Neural progenitor cell (in vitro differentiated cells): ENCODE measurements around the gene PRRT1B. TPM values are rescaled to one million over a fixed set of nuclear protein-coding genes. Genes with fewer than 3 reads are reported as not detected.
A peak's percentile ranks its signal among the peaks of the same experiment; 100 is the strongest.

Experiments used
- DNase-seq: peaks from one replicate; pipeline ENCODE4 v3.0.0-alpha.2; 2016; ENCODE audit warnings: low spot score
- H2AFZ ChIP-seq: fragments of 200-600 bp; sonication (generic); replicated peaks from 2 replicates; pipeline ENCODE4 v1.6.1; 2016; ENCODE audit warnings: antibody characterized with exemption
- H3F3A ChIP-seq: fragments of 200-600 bp; sonication (generic); 2 replicates; pipeline ENCODE4 v1.6.1; 2016; ENCODE audit warnings: antibody characterized with exemption, low read depth
- H3K27ac ChIP-seq: fragments of 200-600 bp; sonication (generic); 2 replicates; pipeline ENCODE4 v1.5.1; 2016; ENCODE audit warnings: mild to moderate bottlenecking
- H3K27me3 ChIP-seq: fragments of 200-600 bp; sonication (generic); 2 replicates; pipeline ENCODE4 v1.6.1; 2016; ENCODE audit warnings: mild to moderate bottlenecking, moderate library complexity
- H3K36me3 ChIP-seq: fragments of 200-600 bp; sonication (generic); 2 replicates; pipeline ENCODE4 v1.5.1; 2016
- H3K4me1 ChIP-seq: fragments of 200-600 bp; sonication (generic); 2 replicates; pipeline ENCODE4 v1.6.1; 2016; ENCODE audit warnings: mixed run types
- H3K4me2 ChIP-seq: fragments of 200-600 bp; sonication (generic); 2 replicates; pipeline ENCODE4 v1.6.1; 2016
- H3K4me3 ChIP-seq: fragments of 200-600 bp; sonication (generic); 2 replicates; pipeline ENCODE4 v1.5.1; 2016
- H3K79me2 ChIP-seq: fragments of 200-600 bp; sonication (generic); 2 replicates; pipeline ENCODE4 v1.6.1; 2016; ENCODE audit warnings: low read depth
- H3K9ac ChIP-seq: fragments of 200-600 bp; sonication (generic); 2 replicates; pipeline ENCODE4 v1.6.1; 2016
- H3K9me3 ChIP-seq: fragments of 200-600 bp; sonication (generic); 2 replicates; pipeline ENCODE4 v1.5.1; 2016; ENCODE audit warnings: low read depth
- H4K20me1 ChIP-seq: fragments of 200-600 bp; sonication (generic); 2 replicates; pipeline ENCODE4 v1.6.1; 2016; ENCODE audit warnings: low read depth
- H3K27ac Mint-ChIP-seq: 3 replicates; pipeline ENCODE4 v1.8.0; 2021; ENCODE audit warnings: mixed read lengths
- H3K27me3 Mint-ChIP-seq: 2 replicates; pipeline ENCODE4 v1.8.0; 2022; ENCODE audit warnings: low read depth, mild to moderate bottlenecking, inconsistent platforms, moderate library complexity, mixed read lengths; ENCODE audit not compliant: insufficient read depth
- H3K36me3 Mint-ChIP-seq: 3 replicates; pipeline ENCODE4 v1.8.0; 2021; ENCODE audit warnings: mixed read lengths
- H3K4me1 Mint-ChIP-seq: 3 replicates; pipeline ENCODE4 v1.8.0; 2021; ENCODE audit warnings: mixed read lengths
- H3K4me3 Mint-ChIP-seq: 3 replicates; pipeline ENCODE4 v1.8.0; 2021; ENCODE audit warnings: mild to moderate bottlenecking, moderate library complexity, mixed read lengths
- H3K9me3 Mint-ChIP-seq: 3 replicates; pipeline ENCODE4 v1.8.0; 2020; ENCODE audit warnings: mixed read lengths
- EZH2 ChIP-seq: fragments of 200-600 bp; sonication (generic); IDR thresholded peaks from 2 replicates; pipeline ENCODE4 v1.6.1; 2017; ENCODE audit warnings: antibody characterized with exemption, mild to moderate bottlenecking, moderate library complexity
- EZH2phosphoT487 ChIP-seq: fragments of 200-600 bp; sonication (generic); IDR thresholded peaks from 2 replicates; pipeline ENCODE4 v1.6.1; 2017; ENCODE audit warnings: antibody characterized with exemption
- total RNA-seq: library from RNA; depleted of rRNA; stranded (reverse); fragments of >200 nt; gene quantifications from 2 replicates; pipeline ENCODE4 v1.2.3, GENCODE V29; 2015; ENCODE audit warnings: low replicate concordance
- TF ChIP-seq, protein P1 (sequence below): fragments of 200-600 bp; sonication (generic); IDR thresholded peaks from 2 replicates; pipeline ENCODE4 v1.5.1; 2017; ENCODE audit warnings: antibody characterized with exemption, mild to moderate bottlenecking

PRRT1B gene
- total RNA-seq, 1 donor from 2014 or later, result not detected

DNA sequence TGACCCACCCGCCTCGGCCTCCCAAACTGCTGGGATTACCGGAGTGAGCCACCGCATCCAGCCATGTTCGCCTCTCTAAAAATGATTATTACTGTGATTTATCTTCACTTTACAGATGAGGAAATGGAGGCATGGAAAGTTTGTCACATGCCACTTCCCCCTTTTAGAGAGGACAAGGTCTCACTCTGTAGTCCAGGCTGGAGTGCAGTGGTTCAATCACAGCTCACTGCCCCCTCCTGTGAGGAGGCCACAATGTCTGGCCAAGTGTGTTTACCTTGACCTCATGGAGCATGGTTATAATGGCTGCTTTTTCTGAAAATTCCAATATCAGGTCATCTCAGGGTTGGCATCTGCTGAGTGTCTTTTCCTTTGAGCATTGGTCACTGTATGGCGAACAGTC is 6.7 kb downstream of the PRRT1B start:
- no peak overlapping the region for H3K4me2 ChIP-seq
- no peaks in the 10 kb centered on the region for H4K20me1 ChIP-seq
- Mint-ChIP-seq H3K4me1 (no peaks in the 10 kb centered on the region), H3K27me3 (peaks cover 37% of the 10 kb centered on the region), H3K4me3 (no peak overlapping the region), H3K27ac (no peak overlapping the region), H3K36me3 (no peaks in the 10 kb centered on the region), H3K9me3 (peaks cover 29% of the 10 kb centered on the region)
- H3K4me1 ChIP-seq, result no peaks in the 10 kb centered on the region
- no peak for DNase-seq
- TF ChIP-seq, protein P1, sequence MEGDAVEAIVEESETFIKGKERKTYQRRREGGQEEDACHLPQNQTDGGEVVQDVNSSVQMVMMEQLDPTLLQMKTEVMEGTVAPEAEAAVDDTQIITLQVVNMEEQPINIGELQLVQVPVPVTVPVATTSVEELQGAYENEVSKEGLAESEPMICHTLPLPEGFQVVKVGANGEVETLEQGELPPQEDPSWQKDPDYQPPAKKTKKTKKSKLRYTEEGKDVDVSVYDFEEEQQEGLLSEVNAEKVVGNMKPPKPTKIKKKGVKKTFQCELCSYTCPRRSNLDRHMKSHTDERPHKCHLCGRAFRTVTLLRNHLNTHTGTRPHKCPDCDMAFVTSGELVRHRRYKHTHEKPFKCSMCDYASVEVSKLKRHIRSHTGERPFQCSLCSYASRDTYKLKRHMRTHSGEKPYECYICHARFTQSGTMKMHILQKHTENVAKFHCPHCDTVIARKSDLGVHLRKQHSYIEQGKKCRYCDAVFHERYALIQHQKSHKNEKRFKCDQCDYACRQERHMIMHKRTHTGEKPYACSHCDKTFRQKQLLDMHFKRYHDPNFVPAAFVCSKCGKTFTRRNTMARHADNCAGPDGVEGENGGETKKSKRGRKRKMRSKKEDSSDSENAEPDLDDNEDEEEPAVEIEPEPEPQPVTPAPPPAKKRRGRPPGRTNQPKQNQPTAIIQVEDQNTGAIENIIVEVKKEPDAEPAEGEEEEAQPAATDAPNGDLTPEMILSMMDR, result no peak
- no peak for TF ChIP-seq EZH2
- H3K27ac ChIP-seq, result no peak overlapping the region
- no peaks in the 10 kb centered on the region for H3K36me3 ChIP-seq
- H3K4me3 ChIP-seq, result no peak overlapping the region
- no peaks in the 10 kb centered on the region for H3K9me3 ChIP-seq
- H2AFZ ChIP-seq, result no peak overlapping the region
- H3K9ac ChIP-seq, result no peak overlapping the region
- no peaks in the 10 kb centered on the region for H3K79me2 ChIP-seq
- peaks cover 44% of the 10 kb centered on the region for H3K27me3 ChIP-seq
- no peaks in the 10 kb centered on the region for H3F3A ChIP-seq

DNA sequence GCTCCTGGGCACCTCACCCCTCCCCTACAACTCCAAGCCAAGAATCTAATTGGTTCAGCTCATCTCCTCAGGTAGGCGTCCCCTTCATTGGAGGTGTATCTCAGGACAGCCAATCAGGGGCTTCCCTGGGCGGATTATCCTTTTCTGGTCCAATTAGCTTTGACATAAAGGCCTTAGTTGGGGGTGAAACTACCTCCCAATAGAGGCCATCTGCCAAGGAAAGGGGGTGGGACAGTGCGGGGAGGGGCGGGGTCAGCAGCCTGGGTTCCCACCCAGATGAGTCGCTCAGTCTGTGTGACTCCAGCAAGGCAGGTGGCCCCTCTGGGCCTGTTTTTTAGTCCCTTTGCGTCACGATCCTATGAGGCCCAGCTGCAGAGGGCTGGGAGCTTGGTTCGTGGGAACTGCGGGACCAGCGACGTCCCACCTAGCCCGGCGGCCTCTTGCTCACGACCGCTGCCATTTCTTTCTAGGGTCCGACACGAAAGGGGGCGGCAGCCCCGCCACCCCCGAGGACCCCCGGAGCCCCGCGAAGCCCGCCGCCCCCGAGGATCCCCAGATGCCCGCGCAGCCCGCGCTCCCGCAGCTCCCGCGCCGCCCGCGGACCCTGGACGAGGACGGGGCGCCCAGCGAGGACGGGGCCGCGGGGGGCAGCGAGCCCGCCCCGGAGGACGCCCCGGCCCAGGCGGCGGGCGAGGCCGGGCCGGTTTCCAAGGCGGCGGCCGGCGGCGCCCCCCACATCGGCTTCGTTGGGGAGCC is 8.9 kb downstream of the PRRT1B start:
- no peak overlapping the region for H3K27ac Mint-ChIP-seq
- H3K4me2 ChIP-seq, result peak overlapping the region; percentile 79
- DNase-seq, result no peak

DNA sequence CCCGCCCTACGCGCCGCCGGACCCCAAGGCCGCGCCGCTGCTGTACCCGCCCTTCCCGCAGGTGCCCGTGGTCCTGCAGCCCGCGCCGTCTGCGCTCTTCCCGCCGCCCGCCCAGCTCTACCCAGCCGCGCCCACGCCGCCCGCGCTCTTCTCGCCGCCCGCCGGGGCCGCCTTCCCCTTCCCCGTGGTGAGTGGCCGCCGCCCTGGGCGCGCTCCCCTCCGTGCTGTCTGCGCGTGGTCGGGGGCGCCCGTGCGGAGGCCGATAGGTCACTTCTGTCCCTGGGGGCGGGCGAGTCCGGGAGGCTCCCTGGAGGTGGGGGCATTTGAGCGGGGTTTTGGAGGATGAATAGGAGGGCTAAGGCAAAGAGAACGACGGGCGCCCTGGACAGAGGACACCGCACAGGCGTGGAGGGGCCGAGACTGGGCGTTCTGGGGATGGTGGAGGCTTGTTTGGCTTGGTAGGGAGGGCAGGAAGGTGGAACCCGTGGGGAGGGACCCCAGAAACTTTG is 9.6 kb downstream of the PRRT1B start:
- Histone ChIP-seq H3K4me2 (peak overlapping the region; percentile 79), H3K27me3 (peaks cover 42% of the 10 kb centered on the region), H2AFZ (peak overlapping the region; percentile 90), H3F3A (no peaks in the 10 kb centered on the region), H3K27ac (no peak overlapping the region), H3K9me3 (peaks cover 2% of the 10 kb centered on the region), H3K4me1 (no peaks in the 10 kb centered on the region), H3K4me3 (peak overlapping the region; percentile 47), H3K9ac (no peak overlapping the region), H3K79me2 (no peaks in the 10 kb centered on the region), H3K36me3 (no peaks in the 10 kb centered on the region), H4K20me1 (no peaks in the 10 kb centered on the region)
- peak; percentile 45 for DNase-seq
- Mint-ChIP-seq H3K9me3 (peaks cover 16% of the 10 kb centered on the region), H3K27me3 (peaks cover 28% of the 10 kb centered on the region), H3K4me3 (peak overlapping the region; percentile 48), H3K36me3 (no peaks in the 10 kb centered on the region), H3K4me1 (no peaks in the 10 kb centered on the region), H3K27ac (no peak overlapping the region)
- peak; percentile 92 for TF ChIP-seq EZH2
- TF ChIP-seq, protein P1, result no peak
- TF ChIP-seq EZH2phosphoT487, result peak; percentile 86

More for the DNA sequence above, 8.9 kb downstream of the PRRT1B start:
- Mint-ChIP-seq H3K9me3 (peaks cover 13% of the 10 kb centered on the region), H3K4me3 (no peak overlapping the region), H3K36me3 (no peaks in the 10 kb centered on the region), H3K27me3 (peaks cover 30% of the 10 kb centered on the region), H3K4me1 (no peaks in the 10 kb centered on the region)
- Histone ChIP-seq H3K79me2 (no peaks in the 10 kb centered on the region), H2AFZ (no peak overlapping the region), H3K27me3 (peaks cover 42% of the 10 kb centered on the region), H3K4me3 (peak overlapping the region; percentile 47), H3K9me3 (no peaks in the 10 kb centered on the region), H3K36me3 (no peaks in the 10 kb centered on the region), H3K27ac (no peak overlapping the region), H4K20me1 (no peaks in the 10 kb centered on the region), H3K4me1 (no peaks in the 10 kb centered on the region), H3F3A (no peaks in the 10 kb centered on the region), H3K9ac (no peak overlapping the region)
- TF ChIP-seq, protein P1, result no peak
- TF ChIP-seq EZH2, result no peak
- no peak for TF ChIP-seq EZH2phosphoT487
